K562 (cell line): ENCODE results near the gene DNASE2. TPM values are rescaled to one million over a fixed set of nuclear protein-coding genes. Genes with fewer than 3 reads are reported as not detected.

Experiments used
- ATAC-seq: fragments of 200-7000 bp; cut with Tn5 transposase; 3 replicates; pipeline ENCODE4 v1.9.1; 2020; ENCODE audit warnings: moderate library complexity
- BruUV-seq: library from RNA; stranded (reverse); fragments of 400-500 nt; replicated peaks from 2 replicates; lab custom pipeline; 2021; lab: Mats Ljungman, UMichigan
- CTCF ChIA-PET: fragments of 300-600 bp; formaldehyde crosslinking; extraction: SDS; loops from one replicate; lab custom pipeline; 2021; ENCODE audit warnings: low intra/inter-chr PET ratio; lab: Yijun Ruan, JAX
- POLR2A ChIA-PET: fragments of 300-600, 350-650 bp; sonication (Branson Sonifier 250); formaldehyde crosslinking; extraction: SDS; loops from one replicate; lab custom pipeline; 2021; ENCODE audit warnings: antibody characterized with exemption, inconsistent platforms; lab: Yijun Ruan, JAX
- DNase-seq, 4 experiments: peaks; one replicate each; pipeline versions ENCODE4 v3.0.0 to v3.0.0-alpha.2; 2011 to 2018; ENCODE audit warnings: low spot score in 3 of 4, mixed read lengths in 3 of 4; ENCODE audit errors: extremely low read depth in 1 of 4
- FAIRE-seq: peaks from 2 replicates; lab custom pipeline; 2011; peaks lifted over from hg19 to GRCh38; lab: Jason Lieb, UNC
- H2AFZ ChIP-seq: 2 replicates; pipeline ENCODE4 v1.6.0; 2011; ENCODE audit warnings: low read depth, low read length, control low read depth, inconsistent platforms
- H3K27ac ChIP-seq: fragments of 200-600 bp; 3 replicates; pipeline ENCODE4 v1.8.0; 2011; ENCODE audit warnings: low read depth, mild to moderate bottlenecking, control low read depth, inconsistent platforms, low read length, moderate library complexity, mixed read lengths; ENCODE audit errors: extremely low read depth
- H3K27me3 ChIP-seq, 2 experiments: fragments of 300-600 bp in 1 of 2; 2 replicates in 1 of 2; 3 replicates in 1 of 2; pipeline versions ENCODE4 v1.6.0 to v1.8.0; 2011; ENCODE audit warnings: inconsistent platforms in 2 of 2, low read length in 2 of 2, mild to moderate bottlenecking in 1 of 2, mixed read lengths in 1 of 2, moderate library complexity in 1 of 2; ENCODE audit not compliant: control insufficient read depth in 2 of 2, insufficient read depth in 2 of 2
- H3K36me3 ChIP-seq: fragments of 300-600 bp; 3 replicates; pipeline ENCODE4 v1.8.0; 2011; ENCODE audit warnings: mild to moderate bottlenecking, low read length, inconsistent platforms; ENCODE audit not compliant: control insufficient read depth, insufficient read depth
- H3K4me1 ChIP-seq, 2 experiments: fragments of 200-600 bp in 1 of 2; replicated peaks in 1 of 2; 2 replicates in 1 of 2; 3 replicates in 1 of 2; pipeline versions ENCODE4 v1.5.1 to v1.8.0; 2011; ENCODE audit warnings: inconsistent platforms in 2 of 2, low read length in 2 of 2, mild to moderate bottlenecking in 1 of 2, mixed read lengths in 1 of 2, moderate library complexity in 1 of 2; ENCODE audit not compliant: control insufficient read depth in 2 of 2, insufficient read depth in 2 of 2
- H3K4me2 ChIP-seq: 2 replicates; pipeline ENCODE4 v1.6.1; 2011; ENCODE audit warnings: low read length, control low read depth, inconsistent platforms, mixed read lengths; ENCODE audit not compliant: insufficient read depth
- H3K4me3 ChIP-seq: fragments of 200-600 bp; sonication (generic), shearing (Covaris generic); 2 replicates; pipeline ENCODE4 v1.5.1; 2016; ENCODE audit warnings: control low read depth, inconsistent platforms
- H3K79me2 ChIP-seq: fragments of 200-600 bp; 3 replicates; pipeline ENCODE4 v1.8.0; 2011; ENCODE audit warnings: low read length, inconsistent platforms; ENCODE audit not compliant: control insufficient read depth, insufficient read depth
- H3K9ac ChIP-seq, 2 experiments: 2 replicates each; pipeline versions ENCODE4 v1.6.0 to v1.6.1; 2011; ENCODE audit warnings: low read depth in 2 of 2, low read length in 2 of 2, control low read depth in 1 of 2, inconsistent platforms in 1 of 2, mild to moderate bottlenecking in 1 of 2, mixed read lengths in 1 of 2; ENCODE audit not compliant: insufficient read depth in 1 of 2
- H3K9me1 ChIP-seq: one replicate; pipeline ENCODE4 v1.6.0; 2011; ENCODE audit warnings: inconsistent platforms, mild to moderate bottlenecking, low read length, moderate library complexity; ENCODE audit not compliant: control insufficient read depth, insufficient read depth
- H3K9me3 ChIP-seq: replicated peaks from 2 replicates; pipeline ENCODE4 v1.5.1; 2011; ENCODE audit warnings: low read depth, low read length, inconsistent platforms; ENCODE audit not compliant: control insufficient read depth, insufficient read depth
- H4K20me1 ChIP-seq: replicated peaks from 2 replicates; pipeline ENCODE4 v1.6.1; 2011; ENCODE audit warnings: low read length, inconsistent platforms, mixed read lengths; ENCODE audit not compliant: control insufficient read depth, insufficient read depth
- BRCA1 ChIP-seq, 2 experiments: fragments of 450-650 bp in 1 of 2; sonication (generic) in 1 of 2; formaldehyde crosslinking in 1 of 2; IDR thresholded peaks; 2 replicates each; pipeline versions ENCODE4 v1.5.0 to v1.6.1; 2017 to 2020; ENCODE audit warnings: mild to moderate bottlenecking in 1 of 2, missing genetic modification reagents in 1 of 2
- CBFB ChIP-seq: sonication (generic); formaldehyde crosslinking; IDR thresholded peaks from 2 replicates; pipeline ENCODE4 v1.4.0; 2020; ENCODE audit warnings: mild to moderate bottlenecking, missing genetic modification reagents
- FIP1L1 ChIP-seq: fragments of 200-400 bp; formaldehyde crosslinking; IDR thresholded peaks from 2 replicates; pipeline ENCODE4 v1.6.1; 2018; ENCODE audit warnings: mild to moderate bottlenecking, low read depth, low read length; ENCODE audit not compliant: poor library complexity, severe bottlenecking
- HCFC1 ChIP-seq: IDR thresholded peaks from 2 replicates; pipeline ENCODE4 v1.6.1; 2012; ENCODE audit warnings: low read depth, low read length, improper control_type of control experiment
- PTBP1 ChIP-seq: fragments of 200-400 bp; formaldehyde crosslinking; IDR thresholded peaks from 2 replicates; pipeline ENCODE4 v1.6.1; 2017; ENCODE audit warnings: low read depth, low read length
- RBM22 ChIP-seq: fragments of 200-400 bp; formaldehyde crosslinking; IDR thresholded peaks from 2 replicates; pipeline ENCODE4 v1.6.1; 2018; ENCODE audit warnings: low read length, low read depth; ENCODE audit not compliant: poor library complexity, severe bottlenecking
- RFX5 ChIP-seq: IDR thresholded peaks from 2 replicates; pipeline ENCODE4 v1.6.1; 2011; ENCODE audit warnings: low read depth, mild to moderate bottlenecking, improper control_type of control experiment, low read length
- ZNF224 ChIP-seq: sonication (generic); formaldehyde crosslinking; IDR thresholded peaks from 2 replicates; pipeline ENCODE4 v1.8.0; 2022; ENCODE audit warnings: mild to moderate bottlenecking, missing genetic modification reagents
- WGBS: fragments of 100-300 bp; shearing (Covaris generic); methylation state at CpG from one replicate; pipeline ENCODE4 v1.1.6; 2016; ENCODE audit warnings: low coverage, mixed read lengths; ENCODE audit not compliant: insufficient coverage; ENCODE audit errors: missing lambda C conversion rate; 5-methylcytosine and 5-hydroxymethylcytosine counted together
- in situ Hi-C: fragments of 300-500 bp; cut with MboI; formaldehyde crosslinking; loops from 4 replicates; pipeline ENCODE4 v1.15.0; 2018; ENCODE audit warnings: inconsistent platforms, mixed read lengths
- intact Hi-C: fragments of 100-400 bp; cut with micrococcal nuclease; formaldehyde crosslinking; loops from 2 replicates; pipeline ENCODE4 v1.14.2; 2022
- polyA plus RNA-seq, 8 experiments: library from polyadenylated mRNA; depleted of rRNA in 4 of 8; stranded (reverse) in 5 of 8; unstranded in 3 of 8; fragments of >200 nt; fragmentation: Nextera tagmentation in 2 of 8; fragmentation: Illumina TruSeq in 1 of 8; extraction: Ambion mirVana in 2 of 8; extraction: Trizol in 1 of 8; gene quantifications; 2 replicates each; pipeline versions ENCODE4 v1.2.1 to v1.2.3, GENCODE V29; 2011 to 2014; ENCODE audit warnings: inconsistent platforms in 1 of 8, missing spikeins in 1 of 8
- total RNA-seq, 7 experiments: library from RNA; depleted of rRNA in 6 of 7; stranded (reverse); fragments of >200 nt in 6 of 7; fragmentation: Illumina TruSeq in 2 of 7; extraction: Trizol in 2 of 7; gene quantifications; 2 replicates each; pipeline versions ENCODE4 v1.2.1 to v1.2.3, GENCODE V29; 2011 to 2021; ENCODE audit warnings: low replicate concordance in 1 of 7
- TF ChIP-seq, protein P1 (sequence below), 2 experiments: fragments of 150-350 bp in 1 of 2; IDR thresholded peaks; 2 replicates each; pipeline ENCODE4 v1.6.1; 2012 to 2016; ENCODE audit warnings: low read depth in 2 of 2, low read length in 2 of 2, mild to moderate bottlenecking in 1 of 2, moderate library complexity in 1 of 2
- TF ChIP-seq, protein P2 (sequence below): sonication (generic); formaldehyde crosslinking; IDR thresholded peaks from 2 replicates; pipeline ENCODE4 v1.8.1; 2023; ENCODE audit warnings: mild to moderate bottlenecking, missing genetic modification reagents
- TF ChIP-seq, protein P3 (sequence below): IDR thresholded peaks from 2 replicates; pipeline ENCODE4 v1.6.1; 2011; ENCODE audit not compliant: insufficient read length; ENCODE audit errors: extremely low read depth
- TF ChIP-seq, protein P4 (sequence below): fragments of 450-650 bp; IDR thresholded peaks from 2 replicates; pipeline ENCODE4 v1.6.1; 2014; ENCODE audit warnings: low read depth, mild to moderate bottlenecking, moderate library complexity, borderline replicate concordance

The DNASE2 gene
- total and polyA plus RNA-seq, 9 of the 15 experiments (the other 6 are each of a cell fraction or from before 2014, with no cell fraction given), result 4.4 to 27.0 (median 20.2) TPM

DNA sequence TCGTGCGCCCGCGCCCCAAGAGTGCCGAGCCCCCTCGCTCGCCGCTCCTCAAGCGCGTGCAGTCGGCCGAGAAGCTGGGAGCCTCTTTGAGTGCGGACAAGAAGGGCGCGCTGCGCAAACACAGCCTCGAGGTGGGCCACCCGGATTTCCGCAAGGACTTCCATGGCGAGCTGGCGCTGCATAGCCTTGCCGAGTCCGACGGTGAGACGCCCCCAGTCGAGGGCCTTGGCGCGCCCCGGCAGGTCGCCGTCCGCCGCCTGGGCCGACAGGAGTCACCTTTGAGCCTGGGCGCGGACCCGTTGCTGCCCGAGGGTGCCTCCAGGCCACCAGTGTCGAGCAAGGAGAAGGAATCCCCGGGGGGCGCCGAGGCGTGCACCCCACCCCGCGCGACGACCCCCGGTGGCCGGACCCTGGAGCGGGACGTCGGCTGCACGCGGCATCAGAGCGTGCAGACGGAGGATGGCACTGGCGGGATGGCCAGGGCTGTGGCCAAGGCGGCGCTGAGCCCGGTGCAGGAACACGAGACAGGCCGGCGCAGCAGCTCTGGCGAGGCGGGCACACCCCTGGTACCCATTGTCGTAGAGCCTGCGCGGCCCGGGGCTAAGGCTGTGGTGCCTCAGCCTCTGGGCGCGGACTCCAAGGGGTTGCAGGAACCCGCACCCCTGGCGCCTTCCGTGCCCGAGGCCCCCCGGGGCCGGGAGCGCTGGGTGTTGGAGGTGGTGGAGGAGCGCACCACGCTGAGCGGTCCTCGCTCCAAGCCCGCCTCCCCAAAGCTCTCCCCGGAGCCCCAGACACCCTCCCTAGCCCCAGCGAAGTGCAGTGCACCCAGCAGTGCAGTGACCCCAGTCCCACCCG, 7.1 kb downstream of the DNASE2 start:
- BruUV-seq, result no TSS peak
- H3K4me3 ChIP-seq, result no peak overlapping the region
- H3K4me2 ChIP-seq, result no peak overlapping the region
- intact Hi-C loops, result no loop called here
- H3K9me1 ChIP-seq, result no peaks in the 10 kb centered on the region
- ATAC-seq (no peak), FAIRE-seq (no peak), DNase-seq (no peak)
- no peak overlapping the region for H3K9ac ChIP-seq
- no peaks in the 10 kb centered on the region for H3K79me2 ChIP-seq
- no peaks in the 10 kb centered on the region for H3K27me3 ChIP-seq
- H3K27ac ChIP-seq, result no peak overlapping the region
- H2AFZ ChIP-seq, result no peak overlapping the region
- 97% methylated on average over 50 of the region's 86 CpGs for WGBS
- peaks cover 0 to 27% of the 10 kb centered on the region in 2 experiments; a peak in 2 of 5 replicates for H3K4me1 ChIP-seq
- no peaks in the 10 kb centered on the region for H4K20me1 ChIP-seq
- ChIA-PET CTCF (no interaction called here), POLR2A (interaction anchor here (0.6 to 3.3 kb wide), 4 partner anchors 7 to 33 kb away, joined by 3 to 37 read pairs (median 15); partner anchors contain the start of genes DNASE2 and KLF1)
- peaks cover 2% of the 10 kb centered on the region; the same call in 1 of the 2 replicates for H3K9me3 ChIP-seq
- in situ Hi-C loops, result no loop called here
- H3K36me3 ChIP-seq, result peaks cover 28% of the 10 kb centered on the region; the same call in 2 of the 3 replicates
- TF ChIP-seq FIP1L1 (peak; percentile 12), BRCA1 (IDR thresholded peaks at IDR 0.05) (no peak), BRCA1 (CRISPR knock-in tag; IDR thresholded peaks at IDR 0.05) (no peak), PTBP1 (no peak), HCFC1 (no peak), ZNF224 (CRISPR knock-in tag) (no peak), RBM22 (peak; percentile 58), RFX5 (no peak), CBFB (CRISPR knock-in tag) (no peak)
- TF ChIP-seq, protein P1, sequence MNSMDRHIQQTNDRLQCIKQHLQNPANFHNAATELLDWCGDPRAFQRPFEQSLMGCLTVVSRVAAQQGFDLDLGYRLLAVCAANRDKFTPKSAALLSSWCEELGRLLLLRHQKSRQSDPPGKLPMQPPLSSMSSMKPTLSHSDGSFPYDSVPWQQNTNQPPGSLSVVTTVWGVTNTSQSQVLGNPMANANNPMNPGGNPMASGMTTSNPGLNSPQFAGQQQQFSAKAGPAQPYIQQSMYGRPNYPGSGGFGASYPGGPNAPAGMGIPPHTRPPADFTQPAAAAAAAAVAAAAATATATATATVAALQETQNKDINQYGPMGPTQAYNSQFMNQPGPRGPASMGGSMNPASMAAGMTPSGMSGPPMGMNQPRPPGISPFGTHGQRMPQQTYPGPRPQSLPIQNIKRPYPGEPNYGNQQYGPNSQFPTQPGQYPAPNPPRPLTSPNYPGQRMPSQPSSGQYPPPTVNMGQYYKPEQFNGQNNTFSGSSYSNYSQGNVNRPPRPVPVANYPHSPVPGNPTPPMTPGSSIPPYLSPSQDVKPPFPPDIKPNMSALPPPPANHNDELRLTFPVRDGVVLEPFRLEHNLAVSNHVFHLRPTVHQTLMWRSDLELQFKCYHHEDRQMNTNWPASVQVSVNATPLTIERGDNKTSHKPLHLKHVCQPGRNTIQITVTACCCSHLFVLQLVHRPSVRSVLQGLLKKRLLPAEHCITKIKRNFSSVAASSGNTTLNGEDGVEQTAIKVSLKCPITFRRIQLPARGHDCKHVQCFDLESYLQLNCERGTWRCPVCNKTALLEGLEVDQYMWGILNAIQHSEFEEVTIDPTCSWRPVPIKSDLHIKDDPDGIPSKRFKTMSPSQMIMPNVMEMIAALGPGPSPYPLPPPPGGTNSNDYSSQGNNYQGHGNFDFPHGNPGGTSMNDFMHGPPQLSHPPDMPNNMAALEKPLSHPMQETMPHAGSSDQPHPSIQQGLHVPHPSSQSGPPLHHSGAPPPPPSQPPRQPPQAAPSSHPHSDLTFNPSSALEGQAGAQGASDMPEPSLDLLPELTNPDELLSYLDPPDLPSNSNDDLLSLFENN (IDR thresholded peaks at IDR 0.05; ENCODE audit: low read depth in 2 of 2, low read length in 2 of 2), result no peak
- TF ChIP-seq, protein P2, sequence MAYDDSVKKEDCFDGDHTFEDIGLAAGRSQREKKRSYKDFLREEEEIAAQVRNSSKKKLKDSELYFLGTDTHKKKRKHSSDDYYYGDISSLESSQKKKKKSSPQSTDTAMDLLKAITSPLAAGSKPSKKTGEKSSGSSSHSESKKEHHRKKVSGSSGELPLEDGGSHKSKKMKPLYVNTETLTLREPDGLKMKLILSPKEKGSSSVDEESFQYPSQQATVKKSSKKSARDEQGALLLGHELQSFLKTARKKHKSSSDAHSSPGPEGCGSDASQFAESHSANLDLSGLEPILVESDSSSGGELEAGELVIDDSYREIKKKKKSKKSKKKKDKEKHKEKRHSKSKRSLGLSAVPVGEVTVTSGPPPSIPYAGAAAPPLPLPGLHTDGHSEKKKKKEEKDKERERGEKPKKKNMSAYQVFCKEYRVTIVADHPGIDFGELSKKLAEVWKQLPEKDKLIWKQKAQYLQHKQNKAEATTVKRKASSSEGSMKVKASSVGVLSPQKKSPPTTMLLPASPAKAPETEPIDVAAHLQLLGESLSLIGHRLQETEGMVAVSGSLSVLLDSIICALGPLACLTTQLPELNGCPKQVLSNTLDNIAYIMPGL (CRISPR knock-in tag), result no peak
- TF ChIP-seq, protein P3, sequence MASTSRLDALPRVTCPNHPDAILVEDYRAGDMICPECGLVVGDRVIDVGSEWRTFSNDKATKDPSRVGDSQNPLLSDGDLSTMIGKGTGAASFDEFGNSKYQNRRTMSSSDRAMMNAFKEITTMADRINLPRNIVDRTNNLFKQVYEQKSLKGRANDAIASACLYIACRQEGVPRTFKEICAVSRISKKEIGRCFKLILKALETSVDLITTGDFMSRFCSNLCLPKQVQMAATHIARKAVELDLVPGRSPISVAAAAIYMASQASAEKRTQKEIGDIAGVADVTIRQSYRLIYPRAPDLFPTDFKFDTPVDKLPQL, result no peak
- TF ChIP-seq, protein P4, sequence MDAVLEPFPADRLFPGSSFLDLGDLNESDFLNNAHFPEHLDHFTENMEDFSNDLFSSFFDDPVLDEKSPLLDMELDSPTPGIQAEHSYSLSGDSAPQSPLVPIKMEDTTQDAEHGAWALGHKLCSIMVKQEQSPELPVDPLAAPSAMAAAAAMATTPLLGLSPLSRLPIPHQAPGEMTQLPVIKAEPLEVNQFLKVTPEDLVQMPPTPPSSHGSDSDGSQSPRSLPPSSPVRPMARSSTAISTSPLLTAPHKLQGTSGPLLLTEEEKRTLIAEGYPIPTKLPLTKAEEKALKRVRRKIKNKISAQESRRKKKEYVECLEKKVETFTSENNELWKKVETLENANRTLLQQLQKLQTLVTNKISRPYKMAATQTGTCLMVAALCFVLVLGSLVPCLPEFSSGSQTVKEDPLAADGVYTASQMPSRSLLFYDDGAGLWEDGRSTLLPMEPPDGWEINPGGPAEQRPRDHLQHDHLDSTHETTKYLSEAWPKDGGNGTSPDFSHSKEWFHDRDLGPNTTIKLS, result no peak
